CD4-positive, alpha-beta T cell treated with Interleukin-10 for 1 hour (primary cell): ENCODE measurements around the gene ZBTB20.

ENCODE experiments used
- DNase-seq: peaks from one replicate; pipeline ENCODE4 v3.0.0-alpha.2; 2020

The ZBTB20 gene

DNA sequence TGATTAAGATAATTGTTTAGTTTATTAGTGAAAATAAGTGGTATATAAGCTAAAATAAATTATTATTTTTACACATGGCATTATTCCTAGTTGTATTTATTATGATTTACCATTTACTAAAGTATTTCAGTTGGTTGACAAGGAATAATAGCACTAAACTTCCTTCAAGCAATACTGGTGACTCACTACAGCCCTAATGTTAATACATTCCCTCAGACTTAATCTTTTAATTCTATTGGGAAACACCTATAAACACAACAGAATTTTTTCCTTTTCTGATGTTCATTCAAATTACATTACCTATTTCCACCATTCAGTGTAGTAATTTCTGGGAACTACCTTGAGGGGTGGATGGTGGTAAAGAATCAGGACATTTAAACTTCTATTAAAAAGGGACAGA lies 589.3 kb downstream of the ZBTB20 start:
- no peak for DNase-seq

DNA sequence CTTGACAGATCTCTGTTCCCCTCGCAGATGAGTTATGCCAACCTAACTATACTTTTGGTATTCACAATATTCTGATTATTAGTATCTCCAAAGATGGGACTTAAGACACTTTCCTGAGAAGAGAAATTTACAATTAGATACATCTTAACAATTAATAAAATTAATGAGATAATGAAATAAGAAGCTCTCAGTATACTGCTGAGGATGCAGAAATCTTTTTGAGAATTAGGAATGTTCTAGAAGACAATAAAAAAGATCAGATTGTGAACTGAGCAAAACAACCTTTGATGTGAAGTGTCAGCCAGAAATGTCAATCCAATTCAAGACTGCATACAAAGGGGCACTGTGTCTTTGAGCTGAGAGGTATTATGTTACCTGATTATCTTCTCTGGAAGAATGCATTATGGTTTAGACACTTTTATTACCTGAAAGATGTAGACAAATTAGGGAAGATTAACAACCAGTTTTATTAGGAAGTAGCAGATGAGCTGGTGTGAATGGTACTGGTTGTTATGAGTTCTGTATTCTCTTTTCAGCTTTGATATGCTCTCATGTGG lies 590.4 kb downstream of the ZBTB20 start:
- DNase-seq, result no peak

DNA sequence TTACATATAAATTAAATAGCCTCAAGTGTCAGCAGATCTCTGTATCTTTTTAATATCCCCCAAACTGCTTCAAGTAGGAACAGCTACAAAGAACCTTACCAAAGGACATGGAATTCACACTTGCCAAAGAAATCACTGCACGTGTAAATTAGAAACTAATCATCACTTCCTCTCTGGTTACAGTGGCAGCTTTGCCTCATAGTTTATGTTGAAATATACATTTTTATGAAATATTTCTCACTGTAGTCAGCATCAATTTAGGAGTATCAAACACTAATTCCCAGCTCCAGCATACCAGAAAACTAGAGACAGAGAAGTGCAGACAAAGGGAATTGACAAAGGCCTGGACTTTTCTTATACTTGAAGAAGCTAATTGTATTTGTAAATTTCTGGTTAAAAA lies 592.4 kb downstream of the ZBTB20 start:
- DNase-seq, result no peak

DNA sequence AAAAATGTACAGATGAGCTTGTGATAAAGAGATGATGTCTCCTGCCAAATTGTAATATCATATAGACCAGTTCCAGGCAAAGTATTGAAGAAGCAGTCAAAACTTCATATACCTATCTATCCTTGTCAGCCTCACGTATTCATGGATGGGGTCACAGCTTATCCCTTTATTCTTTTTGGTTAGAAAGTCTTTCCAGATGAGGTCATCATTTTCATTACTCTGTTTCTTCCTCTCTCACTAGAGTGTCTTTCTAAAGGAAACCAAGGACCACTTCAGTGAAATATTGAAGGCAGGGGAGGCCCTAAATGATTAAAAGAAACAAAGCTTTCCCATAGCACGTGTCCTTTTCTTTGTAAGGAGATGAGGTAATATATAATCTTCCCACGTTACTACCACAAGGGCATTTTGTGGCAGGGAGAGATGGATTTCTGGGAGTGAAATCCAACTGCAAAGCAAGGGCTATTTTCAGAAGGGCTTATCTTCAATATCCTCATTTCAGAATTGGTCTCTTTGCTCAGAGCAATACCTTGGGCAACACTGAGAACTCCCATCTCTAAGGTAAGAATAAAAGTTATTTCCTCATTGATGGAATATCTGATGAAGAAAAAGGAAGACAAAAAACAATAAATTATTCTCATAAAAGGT lies 593.0 kb downstream of the ZBTB20 start:
- no peak for DNase-seq

DNA sequence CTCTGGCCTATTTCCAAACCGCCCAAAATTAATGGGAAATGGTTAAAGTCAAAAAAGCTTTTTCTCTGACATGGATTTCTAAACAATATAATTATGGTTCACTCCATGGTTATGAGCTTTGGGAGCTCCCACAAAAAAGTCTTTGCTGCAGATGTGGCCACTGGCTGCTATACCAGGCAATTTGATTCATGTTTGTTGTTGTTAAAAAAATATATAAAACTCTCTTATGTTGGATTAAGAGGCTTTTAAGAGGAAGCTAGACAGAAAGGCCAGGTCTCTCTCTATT lies 594.6 kb downstream of the ZBTB20 start:
- DNase-seq, result no peak

DNA sequence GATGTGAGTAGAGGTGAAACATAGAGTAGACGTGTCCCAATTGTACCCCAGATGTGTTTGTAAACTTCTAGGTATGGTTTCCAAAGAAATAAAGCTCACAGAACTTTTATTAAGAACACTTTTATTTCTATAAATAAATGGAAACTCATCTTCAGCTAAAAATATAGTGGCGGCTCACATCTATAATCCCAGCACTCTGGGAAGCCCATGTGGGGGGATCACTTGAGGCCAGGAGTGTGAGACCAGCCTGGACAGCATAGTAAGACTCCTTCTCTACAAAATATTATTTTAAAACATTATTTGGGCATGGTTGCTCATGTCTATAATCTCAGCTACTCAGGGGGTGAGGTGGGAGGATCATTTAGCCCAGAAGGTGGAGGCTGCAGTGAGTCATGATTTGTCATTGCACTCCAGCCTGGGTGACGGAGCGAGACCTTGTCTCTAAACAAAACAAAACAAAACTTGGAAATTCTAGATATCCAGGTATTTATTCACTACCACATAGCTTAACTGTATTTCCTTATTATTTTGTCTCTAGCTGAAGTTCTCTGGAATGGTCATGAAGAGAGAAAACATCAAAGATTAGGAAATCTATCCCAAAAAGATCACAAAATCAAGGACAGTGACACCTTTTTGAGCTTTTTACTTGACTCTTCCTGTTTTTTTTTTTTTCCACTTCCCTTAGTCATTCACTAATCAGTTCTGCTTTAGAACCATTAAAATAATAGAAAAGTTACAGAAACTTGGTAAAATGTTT lies 595.1 kb downstream of the ZBTB20 start:
- DNase-seq, result no peak

DNA sequence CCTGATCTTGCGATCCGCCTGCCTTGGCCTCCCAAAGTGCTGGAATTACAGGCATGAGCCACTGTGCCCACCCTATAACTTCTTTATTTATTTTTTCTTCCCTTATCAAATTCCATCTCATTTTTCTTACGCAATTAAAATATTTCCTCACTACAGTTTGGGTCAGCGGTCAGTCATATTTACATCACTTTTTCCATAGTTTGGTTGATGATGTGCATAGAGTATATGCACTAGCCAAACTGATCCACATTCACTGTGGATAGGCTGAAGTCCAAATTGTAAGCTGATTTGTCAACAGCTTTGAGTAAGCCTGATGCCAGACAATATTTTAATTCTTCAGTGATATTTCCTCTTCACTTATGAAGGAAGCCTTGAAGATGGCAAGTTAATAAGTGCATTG lies 596.9 kb downstream of the ZBTB20 start:
- no peak for DNase-seq

DNA sequence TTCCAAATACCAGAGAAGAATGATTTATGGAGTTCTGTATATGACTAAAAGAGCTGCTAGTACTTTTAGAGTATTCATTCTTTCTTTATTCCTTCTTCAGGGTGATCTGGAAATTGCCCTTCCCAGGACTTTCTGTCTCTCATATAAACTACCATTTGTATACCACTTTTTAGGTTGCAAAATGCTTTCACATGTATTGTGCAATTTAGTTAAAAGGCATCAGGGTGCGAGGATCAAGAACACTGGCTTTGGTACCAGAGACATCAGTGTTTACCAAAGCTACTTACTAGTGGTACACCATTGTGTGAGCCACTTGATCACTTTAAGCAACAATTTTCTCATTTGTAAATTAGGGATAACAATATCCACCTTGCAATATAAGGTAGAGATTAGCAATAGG lies 601.9 kb downstream of the ZBTB20 start:
- no peak for DNase-seq

DNA sequence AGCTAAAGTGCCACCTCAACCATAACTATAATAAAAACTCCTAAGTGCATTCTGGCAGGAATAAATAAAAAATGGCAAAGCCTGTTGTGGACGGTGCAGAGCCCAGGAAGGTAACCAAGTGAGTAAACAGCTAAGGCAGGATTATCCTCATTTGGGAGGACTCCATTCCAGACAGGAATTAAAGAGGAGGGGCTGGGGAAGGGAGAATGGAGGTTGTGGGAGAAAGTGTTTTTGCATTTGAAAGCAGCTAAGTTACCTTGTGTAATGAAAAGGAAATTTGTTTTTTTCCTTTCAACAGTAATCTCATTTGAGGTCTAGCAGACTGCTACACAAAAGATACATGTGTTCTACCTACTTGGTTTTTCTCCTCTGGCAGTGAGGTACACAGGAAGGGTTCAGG lies 604.7 kb downstream of the ZBTB20 start:
- no peak for DNase-seq

DNA sequence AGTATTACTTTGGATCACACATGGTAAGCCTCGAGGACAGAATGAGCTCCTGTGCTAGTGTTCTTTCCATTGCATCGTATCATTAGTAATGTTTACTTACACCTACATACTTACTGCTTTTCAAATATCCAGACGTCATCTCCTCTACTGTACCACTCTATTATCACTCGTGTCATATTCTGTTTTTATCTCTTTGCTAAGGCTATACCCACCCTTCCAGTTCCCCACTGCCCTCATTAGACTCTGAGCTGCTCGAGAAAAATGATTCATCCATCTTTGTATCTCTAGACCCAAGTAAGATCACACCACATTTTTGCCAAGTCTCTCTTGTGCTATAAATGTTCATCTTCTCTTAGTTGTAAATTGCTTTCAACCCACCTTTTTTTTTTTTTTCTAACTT lies 607.6 kb downstream of the ZBTB20 start:
- no peak for DNase-seq

DNA sequence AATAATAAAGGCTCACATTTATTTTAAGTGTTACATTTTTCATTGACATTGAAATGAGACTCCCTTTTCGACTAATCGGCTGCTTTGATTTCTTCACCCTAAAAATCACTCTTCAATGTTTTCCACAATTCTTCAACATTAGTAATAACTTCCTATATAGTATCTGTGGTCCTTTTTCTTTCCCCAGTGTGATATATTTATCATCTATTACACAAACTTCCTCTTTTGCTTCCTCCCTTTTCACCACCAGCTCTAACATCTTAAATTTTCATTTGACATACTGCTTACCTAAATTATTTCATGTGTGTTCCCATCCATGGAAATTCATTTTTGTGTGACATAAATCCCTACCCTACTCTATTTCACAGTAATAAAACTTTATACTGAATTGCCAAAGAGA lies 608.9 kb downstream of the ZBTB20 start:
- no peak for DNase-seq

DNA sequence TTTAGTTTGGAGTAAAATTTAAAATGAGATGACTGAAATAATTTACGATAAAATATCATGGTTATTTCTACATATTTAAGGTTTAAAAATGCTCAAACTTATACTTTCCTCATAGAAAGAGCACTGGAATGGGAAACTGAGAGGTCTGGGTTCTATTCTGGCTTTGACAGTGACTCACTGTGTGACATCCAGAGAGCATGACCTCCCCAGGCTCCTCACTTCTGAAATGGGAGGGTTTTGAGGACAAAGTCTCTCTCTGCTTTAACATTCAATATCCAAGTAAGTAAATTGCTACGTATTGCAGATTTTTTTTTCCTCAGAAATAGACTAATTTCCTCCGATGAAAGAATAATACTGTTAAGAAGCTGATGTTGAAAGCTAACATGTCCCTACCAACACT lies 618.6 kb downstream of the ZBTB20 start:
- no peak for DNase-seq

DNA sequence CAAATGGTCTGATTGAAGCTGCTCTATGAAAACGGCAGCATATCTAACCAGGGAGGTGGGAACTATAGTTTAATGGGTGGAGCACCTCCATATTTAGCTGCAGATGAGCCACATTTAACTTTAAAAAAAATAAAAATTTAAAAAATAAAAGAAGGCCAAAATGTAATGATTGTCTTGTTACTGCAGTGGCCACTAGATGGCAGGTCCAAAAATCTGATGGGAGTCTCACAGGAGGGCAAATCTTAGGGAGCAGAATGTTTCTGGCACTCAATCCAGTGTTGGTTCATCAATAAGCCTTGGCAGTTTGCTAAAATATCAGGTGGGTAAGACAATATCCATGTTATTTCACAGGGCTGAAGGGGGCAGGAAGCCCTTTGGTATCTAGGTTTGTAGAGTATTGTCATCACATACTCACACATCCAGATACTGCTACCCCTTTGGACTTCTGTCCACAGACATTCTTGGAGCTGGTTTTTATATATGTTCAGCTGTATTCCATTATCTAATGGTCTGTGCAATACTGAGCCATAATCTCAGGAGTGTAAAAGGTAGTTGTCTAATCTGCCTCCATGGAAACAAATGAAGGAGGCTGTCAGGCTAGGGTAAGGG lies 619.9 kb downstream of the ZBTB20 start:
- no peak for DNase-seq

DNA sequence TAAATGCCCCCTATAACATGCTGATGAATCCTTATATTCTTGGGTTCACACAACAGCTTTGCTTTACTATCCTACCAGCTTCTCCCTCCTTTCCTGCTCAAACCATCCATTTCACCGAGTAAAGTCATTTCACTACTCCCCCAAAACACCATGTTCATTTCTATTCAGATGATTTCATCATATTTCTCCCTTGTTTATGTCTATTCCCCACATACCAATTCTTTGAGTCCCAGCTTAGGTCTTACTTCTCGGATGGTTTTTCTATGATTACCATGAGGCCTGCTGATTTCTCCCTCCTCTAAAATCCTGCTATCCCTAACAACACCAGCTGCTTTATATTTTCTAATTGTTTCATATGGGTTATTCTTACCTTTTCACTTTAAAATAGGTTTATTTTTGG lies 621.8 kb downstream of the ZBTB20 start:
- DNase-seq, result no peak

DNA sequence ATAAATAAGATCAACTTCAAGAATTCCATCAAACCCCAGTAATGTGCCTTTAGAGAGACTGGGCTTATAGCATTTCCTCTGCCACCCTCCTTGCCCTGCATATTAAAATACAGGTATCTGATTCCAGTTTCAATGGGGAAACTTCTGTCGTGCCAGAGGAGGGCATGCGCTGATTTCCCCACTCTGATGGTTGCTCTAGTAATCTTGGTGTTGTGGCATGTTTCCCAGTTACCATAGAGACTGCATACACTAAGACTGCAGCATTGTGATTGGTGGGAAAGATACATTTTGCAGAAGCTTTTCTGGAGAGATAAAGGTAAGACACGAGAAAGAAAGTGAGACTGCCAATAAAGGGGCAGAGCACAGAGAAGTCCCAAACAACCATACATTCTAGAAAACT lies 627.7 kb downstream of the ZBTB20 start:
- DNase-seq, result peak; percentile 33

DNA sequence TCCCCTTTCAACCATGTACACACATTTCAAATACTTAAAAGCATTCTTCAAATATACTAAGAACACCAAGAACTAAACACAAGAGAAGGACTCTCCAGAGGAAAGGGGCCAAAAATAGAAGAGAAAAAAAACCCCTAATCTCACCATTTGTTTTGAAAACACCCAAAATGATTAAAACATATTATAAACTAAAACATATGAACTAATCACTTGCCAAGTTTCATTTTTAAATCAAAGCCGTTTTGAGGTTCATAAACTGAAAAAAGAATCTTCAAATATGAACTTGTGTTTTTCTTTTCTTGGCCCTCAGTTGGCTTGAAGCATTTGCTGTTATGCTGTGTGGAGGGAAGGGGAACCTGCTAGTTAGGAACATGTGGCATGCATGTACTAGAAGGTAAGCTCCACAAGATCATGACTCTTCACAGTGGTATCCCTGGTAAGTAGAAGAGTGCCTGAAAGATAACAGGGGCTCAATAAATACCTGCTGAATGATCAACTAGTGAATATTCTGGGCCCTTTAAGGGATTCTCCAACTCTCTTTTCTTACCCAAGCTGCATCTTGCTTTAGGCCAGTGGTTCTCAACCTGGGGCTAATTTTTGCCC lies 628.8 kb downstream of the ZBTB20 start:
- DNase-seq, result no peak

DNA sequence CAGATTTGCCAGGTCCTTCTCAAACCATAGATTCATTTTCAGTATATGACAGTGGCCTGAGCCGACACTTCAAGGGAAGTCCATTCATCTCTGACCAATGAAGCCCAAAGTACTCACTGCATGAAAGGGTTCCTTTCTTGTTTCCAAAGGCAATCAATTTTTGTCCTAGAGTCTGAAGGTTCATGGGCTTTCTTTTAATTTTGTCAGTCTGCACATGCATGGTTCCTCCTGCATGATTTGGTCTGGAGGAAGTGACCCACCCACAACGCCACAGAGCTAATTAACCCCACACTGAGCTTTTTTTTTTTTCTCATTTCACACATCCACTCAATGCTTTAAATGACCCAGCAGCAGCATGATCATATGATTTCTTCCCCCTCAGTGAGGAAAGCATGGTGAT lies 636.9 kb downstream of the ZBTB20 start:
- DNase-seq, result no peak

DNA sequence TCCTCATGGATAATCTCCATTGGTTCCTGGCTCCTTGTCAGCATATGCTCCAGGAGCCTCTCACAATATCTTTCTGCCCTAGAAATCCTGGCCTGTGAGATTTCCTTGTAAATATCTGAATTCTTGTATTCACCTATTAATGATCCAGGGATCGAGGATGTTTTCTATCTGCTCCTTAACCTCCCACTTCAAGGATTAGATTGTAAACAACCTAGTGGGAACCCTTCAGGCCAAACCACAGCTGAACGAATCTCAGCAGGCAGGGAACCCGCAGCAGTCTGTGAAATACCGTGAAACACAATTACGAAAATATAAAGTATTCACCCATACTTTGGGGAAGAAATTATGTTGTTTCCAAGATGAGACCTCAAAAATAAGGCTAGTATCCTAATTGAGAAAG lies 637.3 kb downstream of the ZBTB20 start:
- no peak for DNase-seq

DNA sequence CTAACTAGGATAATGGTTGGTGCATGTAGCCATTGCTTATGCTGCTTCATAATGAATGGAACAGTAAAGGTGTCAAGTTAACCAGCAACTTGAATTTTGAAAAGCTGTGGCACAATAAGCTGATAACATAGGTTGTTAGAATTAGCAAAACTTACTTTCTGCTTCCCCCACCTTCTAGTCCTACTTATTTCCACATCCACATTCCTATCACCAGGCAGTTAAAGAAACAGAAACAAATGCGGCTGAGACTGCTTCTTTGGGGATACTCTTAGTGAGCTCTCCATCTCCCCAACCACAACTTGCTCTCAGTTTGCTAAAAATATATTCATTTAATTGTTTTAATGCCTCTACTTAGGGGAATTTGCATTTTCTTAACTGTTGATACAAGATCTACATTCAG lies 638.1 kb downstream of the ZBTB20 start:
- no peak for DNase-seq

DNA sequence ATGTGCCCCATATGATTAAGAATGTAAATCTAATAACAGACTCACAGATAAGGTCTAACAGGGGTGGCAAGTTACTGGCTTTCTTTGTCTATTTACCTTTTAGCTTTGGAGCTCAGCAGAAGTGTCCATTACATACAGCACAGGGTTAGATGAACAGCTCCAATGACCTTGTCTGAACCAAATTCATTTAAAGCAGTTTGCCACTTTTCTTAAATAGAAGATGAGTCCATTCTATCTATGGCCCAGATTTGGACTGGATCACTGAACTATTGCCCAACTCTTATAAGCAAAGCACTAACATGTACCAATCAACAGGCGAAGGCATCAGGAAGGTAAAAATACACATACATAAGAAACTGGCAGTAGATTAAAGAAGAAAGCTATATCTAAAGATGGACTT lies 638.9 kb downstream of the ZBTB20 start:
- DNase-seq, result no peak

DNA sequence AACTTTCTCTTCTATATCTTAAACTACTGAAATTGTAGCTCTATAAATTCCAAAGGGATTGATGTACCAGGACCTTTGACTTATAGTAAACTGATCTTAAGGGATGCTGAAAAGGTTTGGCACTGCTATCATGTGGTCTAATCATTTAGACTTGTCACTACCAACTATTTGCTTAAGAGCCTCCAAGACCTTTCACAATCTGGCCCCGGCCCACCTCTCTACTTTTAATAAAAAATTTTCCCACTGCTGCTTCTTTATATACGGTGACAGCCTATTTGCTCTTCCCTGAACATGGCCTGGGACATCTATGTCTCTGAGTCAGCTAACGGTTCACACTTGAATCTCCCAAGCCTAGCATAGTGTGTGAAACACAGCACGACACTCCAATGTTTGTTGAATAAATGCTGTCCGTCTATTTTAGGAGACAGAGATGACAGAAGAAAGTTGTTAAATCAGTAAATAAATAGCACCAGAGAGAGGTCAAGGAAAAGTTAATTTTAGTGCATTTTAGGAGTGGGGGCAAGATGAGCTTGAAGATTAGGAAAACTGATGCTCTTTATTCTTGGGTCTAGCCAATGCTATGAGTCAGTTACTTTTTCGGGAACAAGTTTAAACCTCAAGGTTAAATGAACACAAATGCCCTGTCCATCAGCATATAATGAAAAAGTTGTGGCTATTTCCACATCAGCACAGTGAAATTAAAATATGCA lies 640.3 kb downstream of the ZBTB20 start:
- DNase-seq, result no peak

DNA sequence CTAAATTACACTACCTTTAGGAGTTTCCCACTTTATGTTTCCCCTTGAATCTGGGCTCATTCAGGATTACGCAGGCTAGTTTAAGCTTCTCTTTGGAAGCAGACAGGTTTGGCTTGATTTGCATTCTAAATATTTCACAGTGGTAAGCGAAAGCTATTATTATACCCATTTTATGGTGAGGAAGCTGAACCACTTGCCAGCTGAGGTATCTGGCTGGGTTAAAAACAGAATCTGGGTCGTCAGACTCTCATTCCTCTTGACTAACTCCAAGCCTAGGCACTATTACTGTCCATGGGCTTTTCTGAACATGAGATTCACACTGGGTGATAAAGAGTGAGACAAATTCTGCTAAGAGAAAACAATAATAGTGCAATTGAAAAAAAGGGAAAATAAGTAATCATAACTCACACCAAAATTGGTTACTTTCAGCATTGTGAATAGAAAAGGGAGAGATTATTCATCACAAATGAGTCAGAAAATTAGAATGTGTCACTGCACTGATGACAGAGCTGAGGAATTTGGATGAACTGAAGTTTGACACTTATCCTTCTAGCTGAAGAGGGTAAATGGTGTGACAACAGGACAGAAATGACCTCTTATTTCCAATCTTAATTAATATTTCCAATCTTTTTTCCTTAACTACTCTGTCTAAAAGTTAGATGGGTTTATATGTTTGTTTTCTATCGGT lies 642.0 kb downstream of the ZBTB20 start:
- no peak for DNase-seq

DNA sequence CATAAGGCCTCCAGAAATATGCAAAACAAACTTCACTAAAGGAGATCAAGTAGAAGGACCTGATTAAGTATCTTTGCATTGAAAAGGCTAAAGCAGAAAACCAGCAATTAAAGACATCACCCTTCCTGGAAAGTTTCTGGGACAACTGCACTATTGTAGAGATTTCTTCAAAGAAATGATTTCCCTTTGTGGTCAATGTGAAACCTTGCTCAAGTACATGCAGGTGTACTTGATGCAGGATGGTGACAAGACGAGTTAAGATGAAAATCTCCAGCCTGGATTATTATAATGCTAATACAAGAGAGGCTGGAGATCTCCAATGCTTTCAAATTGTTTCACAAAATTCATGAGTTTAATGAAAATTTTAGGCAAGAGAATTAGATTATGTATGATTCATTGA lies 644.9 kb downstream of the ZBTB20 start:
- DNase-seq, result no peak
